ENCODE measurements around the gene NAALADL2.

Gene NAALADL2

DNA sequence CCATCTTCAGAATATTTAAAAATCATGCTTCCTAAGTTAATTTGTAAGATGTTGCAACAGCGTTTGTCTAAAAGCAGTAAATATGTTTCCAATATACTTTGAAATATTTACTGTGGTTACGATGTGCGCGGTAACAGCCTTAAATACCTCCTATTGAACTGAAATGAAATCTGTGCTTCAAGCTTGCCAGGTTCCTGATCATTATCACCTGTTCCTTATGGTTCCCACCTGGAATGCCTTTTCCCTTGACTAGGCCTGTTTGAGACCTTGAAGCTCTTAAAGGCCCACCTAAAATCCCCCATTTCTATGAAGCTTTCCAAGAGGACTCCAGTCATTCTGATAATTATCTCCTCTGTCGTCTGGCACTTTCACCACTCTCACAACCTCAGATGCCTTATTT is 146.7 kb downstream of the NAALADL2 start:
- TF ChIP-seq EZH2phosphoT487 (conservative IDR thresholded peaks at IDR 0.05; ENCODE audit: low read length): no peak
- TF ChIP-seq, protein P1, sequence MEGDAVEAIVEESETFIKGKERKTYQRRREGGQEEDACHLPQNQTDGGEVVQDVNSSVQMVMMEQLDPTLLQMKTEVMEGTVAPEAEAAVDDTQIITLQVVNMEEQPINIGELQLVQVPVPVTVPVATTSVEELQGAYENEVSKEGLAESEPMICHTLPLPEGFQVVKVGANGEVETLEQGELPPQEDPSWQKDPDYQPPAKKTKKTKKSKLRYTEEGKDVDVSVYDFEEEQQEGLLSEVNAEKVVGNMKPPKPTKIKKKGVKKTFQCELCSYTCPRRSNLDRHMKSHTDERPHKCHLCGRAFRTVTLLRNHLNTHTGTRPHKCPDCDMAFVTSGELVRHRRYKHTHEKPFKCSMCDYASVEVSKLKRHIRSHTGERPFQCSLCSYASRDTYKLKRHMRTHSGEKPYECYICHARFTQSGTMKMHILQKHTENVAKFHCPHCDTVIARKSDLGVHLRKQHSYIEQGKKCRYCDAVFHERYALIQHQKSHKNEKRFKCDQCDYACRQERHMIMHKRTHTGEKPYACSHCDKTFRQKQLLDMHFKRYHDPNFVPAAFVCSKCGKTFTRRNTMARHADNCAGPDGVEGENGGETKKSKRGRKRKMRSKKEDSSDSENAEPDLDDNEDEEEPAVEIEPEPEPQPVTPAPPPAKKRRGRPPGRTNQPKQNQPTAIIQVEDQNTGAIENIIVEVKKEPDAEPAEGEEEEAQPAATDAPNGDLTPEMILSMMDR (IDR thresholded peaks at IDR 0.05; ENCODE audit: insufficient read depth, low read length, poor library complexity, severe bottlenecking): no peak
- Histone ChIP-seq H3K27me3 (ENCODE audit: low read length) (no peaks in the 10 kb centered on the region), H3K4me2 (ENCODE audit: low read depth, low read length, poor library complexity, severe bottlenecking) (no peak overlapping the region)

DNA sequence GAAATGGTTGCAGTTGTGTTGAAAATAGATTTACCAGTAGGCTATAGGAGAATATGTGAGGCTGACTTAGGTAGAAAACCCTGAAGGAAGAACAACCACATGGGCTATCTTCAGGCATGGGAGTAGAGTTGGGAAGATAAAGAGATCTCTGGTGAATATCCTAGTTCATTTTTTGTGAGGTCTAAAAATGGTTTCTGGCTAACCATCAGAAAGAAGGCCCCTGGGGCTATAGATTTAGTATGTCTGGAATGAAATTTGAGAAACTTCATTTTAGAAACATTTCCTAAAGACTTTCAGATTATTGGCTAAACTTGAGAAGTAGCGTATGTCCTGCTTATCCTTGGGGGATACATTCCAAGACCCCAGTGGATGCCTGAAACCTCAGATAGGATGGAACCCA is 148.2 kb downstream of the NAALADL2 start:
- Histone ChIP-seq H3K9me3 (ENCODE audit: insufficient read depth, low read length) (no peaks in the 10 kb centered on the region), H3K27ac (ENCODE audit: low read depth, low read length) (no peak overlapping the region), H3F3A (ENCODE audit: insufficient read depth) (no peaks in the 10 kb centered on the region), H3K36me3 (ENCODE audit: low read length) (no peaks in the 10 kb centered on the region), H3K4me2 (ENCODE audit: low read depth, low read length, poor library complexity, severe bottlenecking) (no peak overlapping the region), H3K27me3 (ENCODE audit: low read length) (no peaks in the 10 kb centered on the region), H3K9me2 (replicated peaks; ENCODE audit: insufficient read depth, low read length) (no peaks in the 10 kb centered on the region), H2AFZ (ENCODE audit: low read depth, low read length, severe bottlenecking) (no peak overlapping the region), H3K79me2 (ENCODE audit: insufficient read depth, low read length) (no peaks in the 10 kb centered on the region), H4K20me1 (ENCODE audit: low read depth, low read length) (no peaks in the 10 kb centered on the region), H3K9ac (ENCODE audit: low read length) (no peak overlapping the region), H3K4me3 (ENCODE audit: insufficient read depth, low read length, poor library complexity, severe bottlenecking) (no peak overlapping the region)
- TF ChIP-seq, protein P1 (IDR thresholded peaks at IDR 0.05; ENCODE audit: insufficient read depth, low read length, poor library complexity, severe bottlenecking): no peak
- TF ChIP-seq EZH2phosphoT487 (conservative IDR thresholded peaks at IDR 0.05; ENCODE audit: low read length): no peak

More for the DNA sequence above, 146.7 kb downstream of the NAALADL2 start:
- H3F3A ChIP-seq (ENCODE audit: insufficient read depth): no peaks in the 10 kb centered on the region
- no peaks in the 10 kb centered on the region for H3K9me3 ChIP-seq (ENCODE audit: insufficient read depth, low read length)
- H3K27ac ChIP-seq (ENCODE audit: low read depth, low read length): no peak overlapping the region
- no peak overlapping the region for H2AFZ ChIP-seq (ENCODE audit: low read depth, low read length, severe bottlenecking)
- H3K4me3 ChIP-seq (ENCODE audit: insufficient read depth, low read length, poor library complexity, severe bottlenecking): no peak overlapping the region
- H3K9me2 ChIP-seq (replicated peaks; ENCODE audit: insufficient read depth, low read length): no peaks in the 10 kb centered on the region
- H3K79me2 ChIP-seq (ENCODE audit: insufficient read depth, low read length): no peaks in the 10 kb centered on the region
- H3K36me3 ChIP-seq (ENCODE audit: low read length): no peaks in the 10 kb centered on the region
- no peak overlapping the region for H3K9ac ChIP-seq (ENCODE audit: low read length)
- no peaks in the 10 kb centered on the region for H4K20me1 ChIP-seq (ENCODE audit: low read depth, low read length)

DNA sequence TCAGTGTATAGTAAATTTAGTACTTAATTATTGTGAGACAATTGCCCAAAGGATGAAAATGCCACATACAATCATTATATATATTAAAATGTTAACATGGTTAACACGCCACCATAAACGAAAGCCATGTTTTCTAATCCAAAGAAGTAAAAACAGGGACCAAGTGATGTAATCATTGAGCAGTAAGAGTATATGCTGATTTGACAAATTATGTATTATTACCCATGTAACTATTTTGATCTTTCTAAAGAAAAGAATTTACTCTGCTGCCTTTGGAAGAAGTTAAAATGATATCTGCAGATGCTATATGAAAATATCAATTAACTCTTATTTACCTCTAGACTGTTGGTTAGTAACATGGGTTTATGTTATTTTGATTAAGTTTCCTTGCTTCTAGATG is 150.2 kb downstream of the NAALADL2 start:
- no peak overlapping the region for H3K4me3 ChIP-seq (ENCODE audit: insufficient read depth, low read length, poor library complexity, severe bottlenecking)
- no peaks in the 10 kb centered on the region for H4K20me1 ChIP-seq (ENCODE audit: low read depth, low read length)
- H3K79me2 ChIP-seq (ENCODE audit: insufficient read depth, low read length): no peaks in the 10 kb centered on the region
- H3K9me3 ChIP-seq (ENCODE audit: insufficient read depth, low read length): no peaks in the 10 kb centered on the region
- no peak overlapping the region for H3K27ac ChIP-seq (ENCODE audit: low read depth, low read length)
- H3K9ac ChIP-seq (ENCODE audit: low read length): no peak overlapping the region
- H2AFZ ChIP-seq (ENCODE audit: low read depth, low read length, severe bottlenecking): no peak overlapping the region
- H3K36me3 ChIP-seq (ENCODE audit: low read length): no peaks in the 10 kb centered on the region
- no peaks in the 10 kb centered on the region for H3K27me3 ChIP-seq (ENCODE audit: low read length)
- H3K9me2 ChIP-seq (replicated peaks; ENCODE audit: insufficient read depth, low read length): no peaks in the 10 kb centered on the region
- no peak overlapping the region for H3K4me2 ChIP-seq (ENCODE audit: low read depth, low read length, poor library complexity, severe bottlenecking)
- TF ChIP-seq, protein P1 (IDR thresholded peaks at IDR 0.05; ENCODE audit: insufficient read depth, low read length, poor library complexity, severe bottlenecking): no peak
- TF ChIP-seq EZH2phosphoT487 (conservative IDR thresholded peaks at IDR 0.05; ENCODE audit: low read length): no peak
- H3F3A ChIP-seq (ENCODE audit: insufficient read depth): no peaks in the 10 kb centered on the region
